ENCODE results near the gene TBX21. TPM values are rescaled to one million over a fixed set of nuclear protein-coding genes. Genes with fewer than 3 reads are reported as not detected.
A peak's percentile ranks its signal among the peaks of the same experiment; 100 is the strongest.

Gene TBX21
- total and polyA plus RNA-seq, 12 donors = 0.07 to 2.0 (median 0.21) TPM; not detected in 4

- 86 to 92% methylated on average over 4 of the region's 4 CpGs for WGBS, 2 donors
- no peak overlapping the region for H3K27ac ChIP-seq
- DNase-seq = no peak
These were observed 4.7 kb upstream of the TBX21 start for GRCh38 chr17:47728214-47728877.

GRCh38 chr17:47729476-47729875, 3.6 kb upstream of the TBX21 start:
- ATAC-seq (no peak), DNase-seq (no peak)
- WGBS, 2 donors = 73 to 75% methylated on average over 8 of the region's 8 CpGs
- peaks cover 14 to 87% (median 62%) of the 10 kb centered on the region in 7 donors for H3K27me3 ChIP-seq
- H3K4me3 ChIP-seq = no peak overlapping the region
- intact Hi-C loops (cut with DNase I) = no loop called here
- no peaks in the 10 kb centered on the region for H3K9me3 ChIP-seq
- no peak for TF ChIP-seq CTCF (IDR thresholded peaks at IDR 0.05)
- H3K27ac ChIP-seq = no peak overlapping the region
- no peaks in the 10 kb centered on the region for H3K36me3 ChIP-seq
- peaks cover 0 to 15% (median 9%) of the 10 kb centered on the region in 9 donors for H3K4me1 ChIP-seq

More at GRCh38 chr17:47728214-47728877, 4.7 kb upstream of the TBX21 start:
- Histone ChIP-seq H3K9me3 (no peaks in the 10 kb centered on the region), H3K27me3 (peaks cover 6 to 89% (median 62%) of the 10 kb centered on the region in 7 donors), H3K4me3 (no peak overlapping the region), H3K4me1 (peaks cover 0 to 10% (median 6%) of the 10 kb centered on the region in 9 donors), H3K36me3 (no peaks in the 10 kb centered on the region)
- intact Hi-C loops (cut with DNase I) = no loop called here
- ATAC-seq = no peak
- TF ChIP-seq CTCF (IDR thresholded peaks at IDR 0.05) = no peak

- DNase-seq = no peak
- no peak for ATAC-seq
These were observed 2.4 kb upstream of the TBX21 start for GRCh38 chr17:47730681-47731080.

GRCh38 chr17:47731396-47731795, 1.6 kb upstream of the TBX21 start:
- WGBS, 2 donors = 87 to 89% methylated on average over 2 of the region's 2 CpGs

More at GRCh38 chr17:47730681-47731080, 2.4 kb upstream of the TBX21 start:
- 85 to 87% methylated on average over 4 of the region's 4 CpGs for WGBS, 2 donors
- Histone ChIP-seq H3K27ac (no peak overlapping the region), H3K9me3 (no peaks in the 10 kb centered on the region), H3K4me3 (no peak overlapping the region), H3K4me1 (peaks cover 0 to 15% (median 9%) of the 10 kb centered on the region in 9 donors), H3K36me3 (no peaks in the 10 kb centered on the region), H3K27me3 (peaks cover 14 to 87% (median 57%) of the 10 kb centered on the region in 7 donors)
- intact Hi-C loops (cut with DNase I) = loop anchor here in 1 of 10 donors (10.0 kb wide), 1 partner anchor 56 kb away; no protein-coding TSS in a partner anchor
- TF ChIP-seq CTCF (IDR thresholded peaks at IDR 0.05) = no peak

More at GRCh38 chr17:47731396-47731795, 1.6 kb upstream of the TBX21 start:
- intact Hi-C loops (cut with DNase I) = loop anchor here in 1 of 10 donors (10.0 kb wide), 1 partner anchor 57 kb away; no protein-coding TSS in a partner anchor
- ATAC-seq = no peak
- no peak for TF ChIP-seq CTCF (IDR thresholded peaks at IDR 0.05)
- no peaks in the 10 kb centered on the region for H3K36me3 ChIP-seq
- DNase-seq = no peak
- peaks cover 14 to 84% (median 55%) of the 10 kb centered on the region in 7 donors for H3K27me3 ChIP-seq
- H3K9me3 ChIP-seq = no peaks in the 10 kb centered on the region
- peaks cover 0 to 15% (median 9%) of the 10 kb centered on the region in 9 donors for H3K4me1 ChIP-seq
- no peak overlapping the region for H3K4me3 ChIP-seq
- peak overlapping the region in 1 of 10 donors; percentile 34 for H3K27ac ChIP-seq

Data from heart right ventricle (tissue), 16 donors.